HS-27A (cell line): ENCODE data around the gene ASB16.
"Not testable (repeated sequence)": the region's sequence is repeated elsewhere in the genome, so short reads cannot be mapped to it uniquely, and the experiment has no call there.

Experiments
- DNase-seq: peaks from one replicate; pipeline ENCODE4 v3.0.0-alpha.2; 2012; ENCODE audit warnings: low read depth, missing footprints

Gene ASB16

DNA sequence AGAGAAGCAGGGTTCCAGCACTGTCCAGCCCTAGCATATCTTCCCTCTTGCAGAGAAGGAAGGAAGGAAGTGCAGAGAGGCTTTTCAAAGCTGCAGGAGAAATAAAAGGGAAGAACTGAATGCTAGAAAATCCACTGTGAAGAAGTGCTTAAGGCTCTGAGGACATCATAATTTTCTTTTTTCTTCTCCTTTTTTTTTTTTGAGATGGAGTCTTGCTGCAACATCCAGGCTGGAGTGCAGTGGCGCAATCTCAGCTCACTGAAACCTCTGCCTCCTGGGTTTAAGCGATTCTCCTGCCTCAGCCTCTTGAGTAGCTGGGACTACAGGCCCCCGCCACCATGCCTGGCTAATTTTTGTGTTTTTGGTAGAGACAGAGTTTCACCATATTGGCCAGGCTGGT is 21.4 kb upstream of the ASB16 start:
- not testable (repeated sequence) for DNase-seq

DNA sequence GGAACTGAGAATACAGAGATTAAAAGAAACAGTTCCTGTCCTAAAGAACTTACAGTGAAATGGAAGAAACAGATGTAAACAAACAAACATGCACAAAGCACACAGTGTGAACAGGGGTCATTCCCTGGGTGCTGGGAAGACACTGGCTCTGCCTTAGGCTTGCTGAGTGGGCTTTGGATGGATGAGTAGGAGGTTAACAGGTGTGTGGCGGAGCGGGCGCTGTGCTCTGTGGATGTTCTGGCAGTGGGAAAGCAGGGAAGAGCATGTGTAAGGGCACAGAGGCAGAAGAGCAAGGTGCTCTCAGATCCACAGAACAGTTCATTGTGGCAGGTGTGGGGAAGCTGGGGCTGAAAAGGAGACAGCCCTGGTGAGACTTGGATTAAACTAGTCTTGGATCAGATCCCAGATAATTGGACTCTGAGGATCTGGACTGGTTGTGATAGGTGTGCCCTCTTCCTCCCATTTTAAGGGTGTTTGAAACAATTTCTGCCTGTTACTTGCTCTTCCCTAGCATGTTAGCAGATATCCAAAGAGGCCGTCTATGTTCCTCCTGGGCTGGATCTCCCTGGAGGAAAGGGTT is 20.7 kb upstream of the ASB16 start:
- no peak for DNase-seq

DNA sequence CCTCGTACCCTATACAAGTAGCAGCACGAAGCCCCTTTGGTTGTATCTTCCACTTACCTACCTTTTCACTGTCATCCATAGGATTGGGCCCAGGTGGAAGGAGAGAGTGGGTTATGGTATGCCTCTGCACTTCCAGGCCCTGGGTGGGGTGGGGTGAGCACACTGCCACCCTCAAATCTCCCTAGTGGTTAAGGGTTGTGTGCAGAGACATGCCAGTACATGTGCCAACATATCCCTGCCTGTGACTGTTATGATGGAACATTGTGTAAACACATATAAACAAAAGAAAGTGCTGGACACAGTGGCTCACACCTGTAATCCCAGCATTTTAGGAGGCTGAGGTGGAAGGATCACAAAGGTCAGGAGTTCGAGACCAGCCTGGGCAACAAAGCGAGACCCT is 17.6 kb upstream of the ASB16 start:
- DNase-seq = no peak

DNA sequence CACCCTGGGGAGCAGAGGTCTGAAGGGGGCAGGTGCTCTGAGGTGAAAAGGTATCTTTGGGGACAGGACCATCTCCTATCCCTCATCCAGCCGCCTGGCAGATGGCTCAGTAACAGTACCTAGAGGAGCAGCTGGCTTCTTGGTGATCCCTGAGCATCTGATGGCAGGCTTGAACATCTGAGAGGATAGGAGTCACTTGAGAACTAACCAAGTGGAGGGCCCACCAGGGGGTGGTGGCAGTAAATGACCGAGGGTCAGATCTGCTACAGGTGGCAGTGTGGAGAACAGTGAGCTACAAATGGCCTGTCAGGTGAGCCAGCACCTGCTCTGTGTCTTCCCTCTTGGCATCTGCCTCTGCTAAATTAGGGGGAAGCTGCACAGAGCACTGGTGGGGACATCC is 15.0 kb upstream of the ASB16 start:
- DNase-seq = no peak

DNA sequence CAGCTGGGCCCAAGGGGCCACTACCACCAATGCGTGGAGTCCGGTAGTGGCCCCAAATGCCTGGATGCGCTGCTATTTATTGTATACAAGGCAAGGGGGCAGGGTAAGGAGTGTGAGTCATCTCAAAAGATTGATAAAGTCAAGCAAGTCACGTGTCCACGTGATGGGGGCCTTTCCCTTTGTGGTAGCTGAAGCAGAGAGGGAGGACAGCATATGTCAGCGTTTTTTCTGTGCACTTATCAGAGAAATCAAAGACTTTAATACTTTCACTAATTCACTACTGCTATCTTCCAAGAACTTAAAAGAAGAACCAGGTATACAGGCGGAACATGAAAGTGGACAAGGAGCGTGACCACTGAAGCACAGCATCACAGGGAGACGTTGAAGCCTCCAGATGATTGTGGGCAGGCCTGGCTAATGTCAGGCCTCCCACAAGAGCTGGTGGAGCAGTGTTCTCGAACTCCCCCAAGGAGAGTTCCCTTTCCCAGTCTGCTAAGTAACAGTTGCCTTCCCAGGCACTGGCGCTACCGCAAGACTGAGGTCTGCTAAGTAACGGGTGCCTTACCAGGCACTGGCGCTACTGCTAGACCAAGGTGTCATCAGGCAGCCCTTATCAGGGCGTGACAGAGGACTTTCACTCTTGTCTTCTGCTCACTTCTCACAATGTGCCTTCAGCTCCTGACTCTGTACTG is 10.8 kb upstream of the ASB16 start:
- DNase-seq = no peak

DNA sequence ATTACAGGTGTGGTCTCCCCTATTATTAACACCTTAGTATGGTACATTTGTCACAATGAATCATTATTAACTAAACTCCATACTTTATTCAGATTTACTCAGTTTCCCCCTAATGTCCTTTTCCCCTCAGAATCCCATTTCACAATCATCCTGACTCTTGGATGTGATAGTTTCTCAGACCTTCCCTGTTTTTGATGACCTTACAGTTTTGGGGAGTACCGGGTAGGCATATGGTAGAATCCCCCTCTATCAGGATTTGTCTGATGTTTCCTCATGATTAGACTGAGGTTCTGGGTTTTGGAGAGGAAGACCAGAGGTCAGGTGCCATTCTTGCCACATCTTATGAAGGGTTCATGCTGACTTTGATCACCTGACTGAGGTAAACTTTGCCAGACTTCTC is 6.0 kb upstream of the ASB16 start:
- no peak for DNase-seq

DNA sequence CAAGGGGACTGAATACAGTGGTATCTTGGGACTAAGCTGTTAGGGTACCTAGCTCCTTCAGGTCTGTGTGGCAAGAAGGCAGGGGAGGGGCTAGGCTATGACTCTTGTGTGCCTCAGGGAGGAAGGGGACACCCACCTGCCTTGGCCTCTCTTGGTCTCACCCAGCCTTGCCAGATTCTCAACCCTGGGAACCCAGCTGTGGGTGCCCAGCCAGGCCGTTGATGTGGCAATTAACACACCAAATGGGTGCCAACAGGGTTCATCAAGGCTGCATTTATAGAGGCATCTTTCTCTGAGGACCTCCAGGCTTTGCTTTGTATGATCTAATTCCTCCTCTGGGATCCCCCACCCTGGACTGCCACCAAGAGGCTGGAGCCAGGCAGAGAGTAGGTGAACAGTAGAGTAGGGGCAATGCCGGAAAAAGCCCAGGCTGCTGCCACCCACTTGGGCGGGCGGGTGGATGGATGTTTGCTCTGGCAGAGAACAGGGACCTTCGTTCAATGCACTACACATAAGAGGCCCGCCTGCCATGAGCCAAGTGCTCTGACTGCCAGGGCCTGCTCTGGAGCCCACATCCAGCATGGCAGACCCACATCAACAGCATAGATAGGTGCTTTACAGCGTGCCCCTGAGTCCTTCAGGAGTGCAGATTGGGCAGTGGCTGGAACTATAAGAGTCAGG is 3.2 kb upstream of the ASB16 start:
- no peak for DNase-seq

DNA sequence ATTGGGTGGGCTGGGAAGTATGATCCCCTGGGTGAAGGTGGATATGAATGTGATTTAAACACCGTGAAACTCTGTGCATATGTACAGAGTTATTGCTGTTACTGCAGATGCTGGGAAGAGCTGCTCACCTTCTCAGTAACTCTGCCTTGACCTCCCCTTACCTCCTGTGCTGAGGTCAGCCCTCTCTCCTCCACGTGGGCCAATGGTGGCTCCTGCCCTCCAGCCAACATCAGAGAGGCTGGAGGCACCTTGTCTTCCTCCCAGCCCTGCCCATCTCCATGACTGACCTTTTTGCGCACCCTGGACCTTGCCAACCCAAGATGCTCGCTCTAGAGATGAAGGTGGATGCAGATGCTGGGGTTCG is 387 bp upstream of the ASB16 start:
- DNase-seq = no peak

DNA sequence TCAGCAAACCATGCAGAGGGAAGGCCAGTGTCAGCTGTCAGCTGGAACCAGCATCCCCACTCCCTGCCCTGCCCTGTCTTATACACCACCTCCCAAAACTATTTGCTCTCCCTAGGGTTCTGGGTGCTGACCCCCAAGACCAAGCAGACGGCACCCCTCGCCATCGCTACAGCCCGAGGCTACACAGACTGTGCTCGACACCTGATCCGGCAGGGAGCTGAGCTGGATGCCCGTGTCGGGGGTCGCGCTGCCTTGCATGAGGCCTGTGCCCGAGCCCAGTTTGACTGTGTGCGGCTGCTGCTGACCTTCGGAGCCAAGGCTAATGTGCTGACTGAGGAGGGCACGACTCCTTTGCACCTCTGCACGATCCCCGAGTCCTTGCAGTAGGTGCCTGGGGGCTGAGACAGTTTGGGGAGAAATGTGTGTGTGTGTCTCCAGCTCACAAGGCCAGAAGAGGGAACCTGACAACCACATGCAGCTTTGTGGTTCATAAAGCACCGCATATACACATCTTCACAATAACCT is 1.5 kb downstream of the ASB16 start:
- DNase-seq = no peak

DNA sequence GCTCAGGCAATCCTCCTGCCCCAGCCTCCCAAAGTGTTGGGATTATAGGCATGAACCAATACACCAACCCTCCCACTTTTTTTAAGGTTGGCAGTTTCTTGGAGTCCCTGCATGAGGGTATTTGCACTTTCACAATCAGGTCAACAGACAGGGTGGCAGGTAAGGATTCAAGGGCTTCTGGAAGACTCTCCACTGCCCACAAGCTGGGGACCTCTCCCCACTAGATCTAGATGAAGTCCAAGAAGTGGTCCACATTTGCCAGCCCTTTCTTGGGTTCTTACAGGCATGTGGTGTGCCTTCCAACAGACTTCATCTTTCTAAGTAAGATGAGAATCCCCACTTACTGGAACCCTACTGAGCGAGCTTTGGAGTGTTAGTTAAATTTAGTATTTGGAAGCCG is 3.9 kb downstream of the ASB16 start:
- DNase-seq = no peak

DNA sequence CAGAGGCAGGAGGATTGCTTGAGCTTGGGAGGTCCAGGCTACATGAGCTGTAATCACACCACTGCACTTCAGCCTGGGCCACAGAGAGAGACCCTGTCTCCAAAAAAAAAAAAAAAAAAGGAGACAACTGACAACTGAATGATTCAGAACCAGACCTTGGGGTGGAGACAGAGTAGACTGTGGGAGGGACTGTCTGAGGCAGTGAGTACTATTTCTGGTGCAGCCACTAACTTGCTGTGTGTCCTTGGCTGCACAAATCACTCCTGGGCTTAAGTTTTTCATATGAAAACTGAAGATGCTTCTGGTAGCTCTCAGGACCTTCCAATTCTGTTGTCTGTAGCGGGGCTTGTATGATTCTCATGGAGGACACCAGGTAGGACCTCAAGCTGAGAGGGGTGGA is 5.8 kb downstream of the ASB16 start:
- no peak for DNase-seq

DNA sequence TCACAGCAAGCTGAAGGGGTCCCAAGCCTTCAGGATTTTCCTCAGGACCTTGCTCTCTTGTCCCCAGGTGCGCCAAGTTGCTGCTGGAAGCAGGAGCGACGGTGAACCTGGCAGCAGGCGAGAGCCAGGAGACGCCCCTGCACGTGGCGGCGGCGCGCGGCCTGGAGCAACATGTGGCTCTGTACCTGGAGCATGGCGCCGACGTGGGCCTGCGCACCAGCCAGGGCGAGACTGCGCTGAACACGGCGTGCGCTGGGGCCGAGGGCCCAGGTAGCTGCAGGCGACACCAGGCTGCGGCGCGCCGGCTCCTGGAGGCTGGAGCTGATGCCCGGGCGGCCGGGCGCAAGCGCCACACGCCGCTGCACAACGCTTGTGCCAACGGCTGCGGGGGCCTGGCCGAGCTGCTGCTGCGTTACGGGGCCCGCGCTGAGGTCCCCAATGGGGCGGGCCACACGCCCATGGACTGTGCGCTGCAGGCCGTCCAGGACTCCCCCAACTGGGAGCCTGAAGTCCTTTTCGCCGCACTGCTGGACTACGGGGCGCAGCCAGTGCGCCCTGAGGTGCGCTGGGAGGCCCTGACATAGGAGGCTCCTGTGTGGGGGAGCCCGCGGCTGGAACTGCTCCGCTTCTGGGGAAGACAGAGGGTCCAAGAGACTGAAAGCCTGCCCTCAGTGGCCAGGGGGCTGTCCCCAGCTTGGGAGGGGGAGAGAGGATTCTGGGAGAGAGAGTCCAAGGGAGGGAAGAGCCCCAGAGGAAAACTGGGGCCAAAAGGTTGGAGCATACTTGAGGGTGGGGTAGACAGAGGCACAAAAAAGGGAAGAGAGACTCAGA is 6.4 kb downstream of the ASB16 start:
- DNase-seq = no peak

DNA sequence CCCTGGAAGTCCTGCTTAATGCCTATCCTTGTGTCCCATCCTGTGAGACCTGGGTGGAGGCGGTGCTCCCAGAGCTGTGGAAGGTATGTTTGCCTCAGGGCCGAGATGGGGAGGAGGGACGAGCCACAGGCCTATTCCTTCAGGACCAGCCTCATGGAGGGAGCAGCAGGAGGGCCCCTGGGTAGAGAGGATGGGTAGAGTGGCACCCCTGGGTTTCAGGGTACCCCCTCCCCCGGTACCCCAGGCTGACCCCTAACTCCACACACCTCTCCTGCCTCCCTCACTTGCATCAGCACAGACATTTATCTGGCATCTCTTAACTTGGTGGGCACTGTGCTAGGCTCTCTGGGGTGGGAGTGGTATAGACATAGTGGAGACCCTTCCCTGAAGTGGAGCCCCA is 7.1 kb downstream of the ASB16 start:
- DNase-seq = no peak

DNA sequence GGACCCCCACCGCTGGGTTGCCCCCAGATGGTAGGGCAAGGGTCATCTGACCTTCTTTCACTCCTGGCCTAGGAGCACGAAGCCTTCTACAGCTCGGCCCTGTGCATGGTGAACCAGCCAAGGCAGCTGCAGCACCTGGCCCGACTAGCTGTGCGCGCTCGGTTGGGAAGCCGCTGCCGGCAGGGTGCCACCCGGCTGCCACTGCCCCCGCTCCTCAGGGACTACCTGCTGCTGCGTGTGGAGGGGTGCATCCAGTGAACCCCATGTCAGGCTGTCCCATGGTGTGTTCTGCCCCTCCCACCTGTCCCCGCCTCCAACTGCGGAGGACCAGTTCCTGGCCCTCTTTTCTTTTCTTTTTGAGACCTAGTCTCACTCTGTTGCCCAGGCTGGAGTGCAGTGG is 7.6 kb downstream of the ASB16 start:
- DNase-seq = no peak

DNA sequence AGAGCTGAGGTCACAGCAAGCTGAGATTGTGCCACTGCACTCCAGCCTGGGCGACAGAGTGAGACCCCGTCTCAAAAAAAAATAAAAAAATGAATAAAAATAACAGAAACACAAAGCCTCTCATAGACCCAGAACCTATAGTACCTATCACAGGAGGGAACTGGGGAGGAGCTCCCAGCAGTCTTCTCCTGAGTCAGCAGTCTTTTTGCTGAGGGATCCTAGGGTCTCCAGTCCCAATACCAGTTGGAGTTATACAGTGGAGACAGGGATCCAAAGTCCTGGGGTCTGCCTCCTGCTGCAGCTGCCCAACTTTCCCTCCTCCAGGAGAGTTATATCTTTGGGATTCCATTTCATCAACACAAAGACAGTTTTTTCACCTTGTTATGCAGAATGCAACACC is 12.5 kb downstream of the ASB16 start:
- DNase-seq = no peak

DNA sequence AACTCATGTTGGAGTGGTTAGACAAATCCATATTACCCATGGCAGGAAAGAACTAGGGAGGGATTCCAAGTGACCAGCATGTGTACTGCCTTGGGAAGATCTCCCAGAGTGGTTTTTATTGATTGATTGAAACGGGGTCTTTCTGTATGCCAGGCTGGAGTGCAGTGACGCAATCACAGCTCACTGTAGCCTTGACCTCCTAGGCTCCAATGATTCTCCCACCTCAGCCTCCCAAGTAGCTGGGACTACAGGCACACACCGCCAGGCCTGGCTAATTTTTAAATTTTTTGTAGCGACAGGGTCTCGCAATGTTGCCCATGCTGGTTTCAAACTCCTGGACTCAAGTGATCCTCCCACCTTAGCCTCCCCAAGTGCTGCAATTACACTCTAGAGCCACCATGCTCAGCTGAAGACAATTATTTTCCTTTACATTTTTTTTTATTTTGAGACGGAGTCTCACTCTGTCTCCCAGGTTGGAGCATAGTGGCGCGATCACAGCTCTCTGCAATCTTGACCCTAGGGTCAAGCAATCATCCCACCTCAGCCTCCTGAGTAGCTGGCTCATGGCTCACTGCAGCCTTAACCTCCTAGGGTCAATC is 13.8 kb downstream of the ASB16 start:
- DNase-seq = no peak

DNA sequence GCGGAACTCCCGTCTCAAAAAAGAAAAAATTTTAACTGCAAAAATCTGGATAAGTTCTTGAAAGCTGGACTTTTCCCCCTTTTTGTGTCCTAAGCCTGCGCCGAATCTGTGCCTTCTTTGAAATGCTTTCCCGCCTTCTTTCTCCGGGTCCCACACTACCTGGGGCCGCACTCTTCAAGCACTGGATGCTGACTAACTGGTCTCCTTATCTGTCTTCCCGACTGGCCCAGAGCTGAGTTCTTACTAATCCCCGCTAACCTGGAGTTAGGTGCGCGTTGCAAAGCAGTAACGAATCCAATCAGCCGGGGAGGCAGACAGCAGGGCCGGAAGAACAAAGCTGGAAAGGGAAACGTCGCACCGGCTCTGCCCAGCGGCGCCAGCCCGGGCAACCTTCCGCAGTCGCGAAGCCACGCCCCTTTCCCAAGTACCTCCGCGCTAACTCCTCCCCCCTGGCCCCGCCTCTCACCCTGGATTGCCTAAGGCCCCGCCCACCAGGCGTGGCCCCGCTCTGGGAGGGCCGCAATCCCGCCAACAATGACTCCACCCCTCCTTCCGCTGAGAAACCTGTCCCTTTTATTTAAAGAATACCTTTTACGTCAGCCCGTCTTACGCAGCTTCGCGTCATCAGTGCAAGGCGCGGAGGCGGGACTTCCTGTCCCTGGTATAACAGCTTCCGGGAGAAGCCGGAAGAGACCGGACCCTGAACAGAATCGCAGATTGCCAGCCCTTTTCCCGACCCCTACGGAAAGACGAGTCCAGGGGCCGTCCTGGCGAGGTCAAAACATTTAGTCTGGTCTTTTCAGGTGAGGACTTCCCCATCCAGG is 16.0 kb downstream of the ASB16 start, which contains the start of gene TMUB2:
Gene TMUB2, plus strand, starts transcription at position 666 of the 824 bp plus-strand sequence. CDS start 737 bp downstream, outside the sequence.
- DNase-seq = peak; percentile 87

DNA sequence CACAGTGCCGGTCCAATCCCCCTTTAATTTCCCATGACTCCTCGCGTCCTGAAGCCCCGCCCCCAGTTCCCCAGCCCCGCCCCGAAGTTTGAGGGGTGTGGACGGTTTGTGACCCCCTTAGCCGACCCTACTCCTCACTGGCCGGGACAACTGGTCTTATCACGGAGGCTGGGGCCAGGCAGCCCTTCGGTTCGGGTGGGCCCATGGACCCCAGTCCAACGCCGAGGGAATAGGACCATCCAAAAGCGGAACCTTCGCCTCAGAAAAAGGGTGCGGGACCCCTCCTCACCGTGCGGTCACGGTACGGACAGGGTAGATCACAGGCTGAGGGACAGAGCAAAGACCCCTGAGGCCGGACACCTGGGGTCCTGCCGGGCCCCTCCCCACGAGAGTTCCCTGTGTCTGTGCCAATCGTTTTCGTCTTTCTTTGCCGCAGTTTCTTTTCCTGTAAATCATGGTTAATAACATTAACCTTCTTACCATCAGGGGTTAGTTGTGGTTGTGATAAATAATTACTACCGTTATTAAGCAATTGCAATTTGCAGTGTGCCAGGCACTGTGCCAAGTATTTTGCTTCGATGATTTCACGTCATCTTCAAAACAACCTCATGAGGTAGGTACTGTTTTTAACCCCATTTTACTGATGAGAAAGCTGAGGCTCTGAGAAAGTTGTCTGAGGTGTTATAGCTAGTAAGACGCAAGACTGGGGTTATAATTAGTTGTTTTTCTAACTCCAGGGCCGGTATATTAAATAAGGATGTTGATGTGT is 16.8 kb downstream of the ASB16 start:
- no peak for DNase-seq

DNA sequence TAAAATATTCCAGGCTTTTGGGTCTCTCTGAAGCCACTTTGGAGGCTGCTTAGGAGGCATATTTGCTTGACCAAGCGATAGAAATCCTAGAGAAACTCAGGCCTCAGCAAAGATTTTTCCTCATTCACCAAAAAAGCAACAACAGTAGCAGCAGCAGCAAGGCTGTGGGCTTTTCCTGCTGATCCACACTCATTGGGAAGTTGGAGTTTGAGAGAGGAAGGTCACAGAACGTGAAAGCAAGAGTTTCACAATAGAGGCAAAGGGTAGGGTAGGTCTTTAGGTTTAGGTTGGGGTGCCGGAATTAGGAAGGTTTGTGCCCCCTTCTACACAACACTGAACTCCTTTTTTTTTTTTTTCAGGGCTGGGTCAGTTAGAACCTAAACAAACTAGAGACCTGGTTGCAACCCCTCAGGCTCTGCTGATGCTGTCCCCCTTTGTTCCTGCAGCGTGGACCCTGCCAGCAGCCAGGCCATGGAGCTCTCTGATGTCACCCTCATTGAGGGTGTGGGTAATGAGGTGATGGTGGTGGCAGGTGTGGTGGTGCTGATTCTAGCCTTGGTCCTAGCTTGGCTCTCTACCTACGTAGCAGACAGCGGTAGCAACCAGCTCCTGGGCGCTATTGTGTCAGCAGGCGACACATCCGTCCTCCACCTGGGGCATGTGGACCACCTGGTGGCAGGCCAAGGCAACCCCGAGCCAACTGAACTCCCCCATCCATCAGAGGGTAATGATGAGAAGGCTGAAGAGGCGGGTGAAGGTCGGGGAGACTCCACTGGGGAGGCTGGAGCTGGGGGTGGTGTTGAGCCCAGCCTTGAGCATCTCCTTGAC is 18.3 kb downstream of the ASB16 start:
- DNase-seq = no peak
